ENCODE data around the gene PRSS8.
"Not testable (repeated sequence)": the region's sequence is repeated elsewhere in the genome, so short reads cannot be mapped to it uniquely, and the experiment has no call there.

Gene PRSS8

GRCh38 chr16:31127182-31127581 lies 8.3 kb downstream of the PRSS8 start:
- DNase-seq, result peak; percentile 20

GRCh38 chr16:31125844-31126243 lies 9.7 kb downstream of the PRSS8 start:
- no peak for DNase-seq

DNA sequence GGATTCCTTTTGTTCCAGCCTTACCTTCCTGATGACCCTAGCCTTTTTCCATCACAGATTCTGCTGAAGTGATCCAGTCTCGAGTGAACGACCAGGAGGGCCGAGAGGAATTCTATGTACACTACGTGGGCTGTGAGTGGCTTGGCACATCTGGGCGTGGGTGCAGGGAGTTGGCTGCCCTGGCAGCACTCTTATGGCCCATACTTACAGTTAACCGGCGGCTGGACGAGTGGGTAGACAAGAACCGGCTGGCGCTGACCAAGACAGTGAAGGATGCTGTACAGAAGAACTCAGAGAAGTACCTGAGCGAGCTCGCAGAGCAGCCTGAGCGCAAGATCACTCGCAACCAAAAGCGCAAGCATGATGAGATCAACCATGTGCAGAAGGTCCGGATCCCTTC lies 15.4 kb downstream of the PRSS8 start:
- no peak for DNase-seq

DNA sequence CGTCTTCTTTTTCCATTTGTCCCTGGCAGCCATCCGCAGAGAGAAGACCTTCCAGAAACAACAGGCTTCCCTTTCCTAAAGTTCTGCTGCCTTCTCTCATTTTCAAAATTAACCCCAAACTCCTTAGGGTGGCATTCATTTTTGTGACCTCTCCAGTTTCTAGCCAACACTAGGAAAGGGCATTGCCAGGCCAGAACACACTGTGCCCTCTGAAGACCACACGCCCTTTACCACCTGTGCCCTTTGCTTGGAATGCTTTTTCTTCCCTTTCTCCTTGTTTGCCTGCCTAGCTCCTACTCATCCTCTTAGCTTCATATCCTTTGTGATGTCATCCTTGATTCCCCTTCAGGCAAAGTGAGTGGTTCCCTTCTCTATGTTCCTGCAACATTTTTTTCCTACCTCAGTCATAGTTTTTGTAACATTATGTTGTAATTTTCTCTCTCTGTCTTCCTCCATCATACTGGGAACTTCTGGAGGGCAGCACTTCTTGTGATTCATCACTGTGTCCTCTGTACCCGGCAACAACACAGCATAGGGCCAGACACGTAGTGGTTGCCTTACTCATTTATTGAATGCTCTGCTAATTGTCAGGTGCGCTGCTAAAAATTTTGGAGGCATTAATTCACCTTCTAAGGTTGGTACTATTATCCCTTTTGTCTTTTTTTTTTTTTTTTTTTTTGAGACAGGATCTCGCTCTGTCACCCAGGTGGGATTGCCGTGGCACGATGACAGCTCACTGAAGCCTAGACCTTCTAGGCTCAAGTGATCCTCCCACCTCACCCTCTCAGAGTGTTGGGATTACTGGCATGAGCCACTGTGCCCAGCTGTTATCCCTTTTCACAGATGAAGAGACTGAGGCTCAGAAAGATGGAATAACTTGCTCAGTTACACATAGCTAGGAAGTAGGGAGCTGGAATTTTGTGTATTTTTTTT lies 17.0 kb downstream of the PRSS8 start:
- no peak for DNase-seq

GRCh38 chr16:31117384-31118222 lies 17.9 kb downstream of the PRSS8 start, which contains the start of gene KAT8:
Gene KAT8 (plus strand): TSS chr16:31117664. CDS start chr16:31117682, 18 bp downstream.
- peak; percentile 89 for DNase-seq

- no peak for DNase-seq
These were observed 21.1 kb downstream of the PRSS8 start for GRCh38 chr16:31114468-31114867.

- DNase-seq, result no peak
These were observed 22.1 kb downstream of the PRSS8 start for GRCh38 chr16:31113121-31114120.

DNA sequence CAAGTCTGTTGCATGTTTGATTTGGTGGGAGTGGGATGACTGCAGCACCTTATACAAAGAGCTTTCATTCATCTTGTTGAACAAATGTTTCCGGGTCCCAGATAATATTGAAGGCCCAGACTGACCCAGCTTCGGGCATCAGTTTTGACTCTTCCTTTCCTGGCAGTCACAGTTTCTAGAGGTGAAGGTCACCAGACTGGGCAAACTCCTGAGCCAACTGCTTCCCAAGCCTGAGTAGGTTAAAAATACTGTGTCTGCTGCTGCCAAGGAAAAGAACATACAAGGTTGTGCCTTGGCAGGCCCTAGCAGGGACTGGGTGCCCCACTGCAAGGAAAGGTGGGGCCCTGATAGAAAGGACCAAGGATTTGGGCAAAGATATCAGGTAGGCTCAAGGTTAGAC lies 22.8 kb downstream of the PRSS8 start:
- no peak for DNase-seq

GRCh38 chr16:31111881-31112466 lies 23.6 kb downstream of the PRSS8 start:
- DNase-seq, result no peak

DNA sequence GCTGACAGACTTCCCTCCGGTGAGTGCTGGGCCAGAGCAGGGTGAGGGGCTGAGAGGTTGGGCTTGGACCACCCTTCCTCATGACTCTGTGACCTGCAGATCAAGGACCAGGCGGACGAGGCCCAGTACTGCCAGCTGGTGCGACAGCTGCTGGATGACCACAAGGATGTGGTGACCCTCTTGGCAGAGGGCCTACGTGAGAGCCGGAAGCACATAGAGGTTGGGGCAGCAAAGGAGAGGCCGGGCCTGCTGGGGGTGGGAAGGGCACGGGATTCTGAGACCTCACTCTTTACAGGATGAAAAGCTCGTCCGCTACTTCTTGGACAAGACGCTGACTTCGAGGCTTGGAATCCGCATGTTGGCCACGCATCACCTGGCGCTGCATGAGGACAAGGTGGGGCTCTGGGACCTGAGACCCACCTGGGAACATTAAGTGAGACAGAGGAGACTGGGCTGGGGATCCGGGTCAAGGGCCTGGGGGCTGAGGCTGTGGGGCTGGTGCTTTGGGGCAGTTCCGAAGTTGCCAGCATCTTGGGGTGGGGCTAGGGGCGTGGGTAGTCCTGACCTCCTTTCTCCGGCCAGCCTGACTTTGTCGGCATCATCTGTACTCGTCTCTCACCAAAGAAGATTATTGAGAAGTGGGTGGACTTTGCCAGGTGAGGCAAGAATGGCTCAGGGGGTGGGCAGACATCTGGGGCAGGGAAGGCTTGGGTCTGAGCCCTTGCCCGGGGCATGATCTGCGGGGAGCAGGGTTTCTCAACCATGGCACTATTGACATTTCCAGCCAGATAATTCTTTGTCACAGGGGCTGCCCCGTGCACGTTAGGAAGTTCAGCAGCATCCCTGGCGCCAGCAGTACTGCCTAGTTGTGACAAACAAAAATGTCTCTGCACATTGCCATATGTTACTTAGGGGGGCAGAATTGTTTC lies 25.2 kb downstream of the PRSS8 start:
- DNase-seq, result no peak

DNA sequence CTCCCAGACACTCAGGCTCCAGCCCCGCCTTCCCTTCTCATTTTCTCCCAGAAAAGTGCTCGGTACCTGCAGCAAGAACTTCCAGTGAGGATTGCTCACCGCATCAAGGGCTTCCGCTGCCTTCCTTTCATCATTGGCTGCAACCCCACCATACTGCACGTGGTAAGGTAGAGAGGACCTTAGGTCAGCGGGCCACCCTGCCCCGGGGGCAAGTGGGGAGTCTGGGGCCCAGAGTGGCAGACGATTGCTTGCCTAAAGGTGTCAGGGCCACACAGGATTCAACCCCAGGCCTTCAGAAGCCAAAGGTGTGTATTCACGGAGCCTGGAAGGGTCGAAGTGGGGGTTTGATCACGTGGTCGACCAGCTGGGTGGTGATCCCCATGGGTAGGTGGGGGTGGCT lies 25.9 kb downstream of the PRSS8 start:
- no peak for DNase-seq

- DNase-seq, result no peak
These were observed 26.6 kb downstream of the PRSS8 start for GRCh38 chr16:31108794-31109558.

GRCh38 chr16:31108035-31108793 lies 27.3 kb downstream of the PRSS8 start, which contains the start of gene BCKDK:
Gene BCKDK (plus strand): TSS chr16:31108386. CDS start chr16:31109224, 838 bp downstream.
- DNase-seq, result no peak

DNA sequence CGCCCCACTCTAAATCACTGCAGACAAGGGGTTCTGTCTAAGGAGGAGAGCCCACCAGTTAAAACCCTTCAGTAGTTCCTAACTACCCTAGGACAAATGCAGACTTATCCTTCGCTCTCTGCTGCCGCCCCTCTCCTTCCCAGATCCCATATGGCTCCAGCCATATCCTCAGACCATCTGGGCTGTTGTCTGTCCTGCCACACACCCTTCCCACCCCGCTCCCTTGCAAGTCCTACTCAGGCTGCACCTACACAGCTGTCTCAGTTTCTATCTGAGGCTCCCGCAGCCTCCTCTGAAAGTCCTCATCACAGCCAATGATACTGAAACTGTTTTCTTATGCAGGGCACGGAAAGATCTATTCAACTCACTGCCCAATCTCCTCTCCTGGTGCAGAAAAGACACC lies 28.1 kb downstream of the PRSS8 start:
- DNase-seq, result no peak

- DNase-seq, result no peak
These were observed 28.7 kb downstream of the PRSS8 start for GRCh38 chr16:31106509-31107464.

DNA sequence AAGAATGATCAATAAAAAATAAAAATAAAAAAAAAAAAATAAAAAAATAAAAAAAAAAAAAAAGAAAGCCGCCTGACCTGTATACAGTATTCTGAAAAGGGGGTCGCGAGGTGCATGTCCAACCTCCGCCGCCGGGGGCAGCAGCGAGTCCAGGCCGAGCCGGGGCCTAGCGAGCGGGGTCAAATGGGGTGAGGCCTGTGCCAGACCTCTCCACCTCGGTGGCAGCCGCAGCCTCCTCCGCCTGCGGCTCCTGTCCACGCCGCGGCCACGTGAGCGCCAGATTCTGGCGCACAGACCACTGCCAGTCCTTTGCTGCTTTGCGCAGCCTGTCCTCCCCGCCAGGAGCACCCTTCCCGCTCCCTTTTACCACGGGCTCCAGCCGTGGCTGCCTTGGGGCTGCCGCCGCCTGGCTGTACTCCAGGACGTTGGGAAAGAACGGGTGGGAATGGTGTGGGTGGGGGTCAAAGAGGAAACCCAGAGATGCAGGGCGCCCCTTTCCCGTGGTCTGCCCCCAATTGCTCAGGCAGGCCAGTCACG lies 29.8 kb downstream of the PRSS8 start:
- DNase-seq, result peak; percentile 53

DNA sequence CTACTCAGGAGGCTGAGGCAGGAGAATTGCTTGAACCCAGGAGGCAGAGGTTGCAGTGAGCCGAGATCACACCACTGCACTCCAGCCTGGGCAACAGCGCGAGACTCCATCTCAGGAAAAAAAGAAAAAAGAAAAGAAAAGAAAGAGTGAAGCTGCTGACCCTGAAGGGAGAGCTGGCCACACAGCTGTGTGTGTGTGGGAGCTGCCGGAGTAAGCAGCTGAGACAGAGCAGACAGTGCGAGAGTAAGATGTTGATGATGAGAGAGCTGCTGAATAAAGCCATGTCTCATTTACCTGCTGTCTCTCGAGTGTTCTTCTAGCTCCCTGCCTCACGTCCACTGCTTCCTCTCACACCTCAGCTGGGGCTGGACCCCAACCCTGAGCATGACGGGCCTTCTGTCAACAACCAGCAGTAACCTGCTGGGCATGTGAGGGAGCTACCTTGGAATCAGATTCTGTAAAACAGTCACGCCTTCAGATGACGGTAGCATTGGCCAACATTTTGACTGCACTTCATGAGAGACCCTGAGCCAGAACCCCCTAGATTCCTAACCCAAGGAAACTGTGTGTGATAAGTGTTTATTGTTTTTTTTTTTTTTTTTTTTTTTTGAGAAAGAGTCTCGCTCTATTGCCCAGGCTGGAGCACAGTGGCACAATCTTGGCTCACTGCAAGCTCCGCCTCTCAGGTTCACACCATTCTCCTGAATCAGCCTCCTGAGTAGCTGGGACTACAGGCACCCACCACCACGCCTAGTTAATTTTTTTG lies 34.5 kb downstream of the PRSS8 start:
- not testable (repeated sequence) for DNase-seq
